HuH-7 (cell line): Measurements from ENCODE around the gene PPM1E.
A peak's percentile ranks its signal among the peaks of the same experiment; 100 is the strongest.
"Not testable (repeated sequence)": the region's sequence is repeated elsewhere in the genome, so short reads cannot be mapped to it uniquely, and the experiment has no call there.

Experiments used
- DNase-seq: peaks from one replicate; pipeline ENCODE4 v3.0.0; 2011; ENCODE audit warnings: low spot score

PPM1E gene

GRCh38 chr17:58947824-58948223 lies 192.2 kb downstream of the PPM1E start:
- DNase-seq: no peak

- DNase-seq: not testable (repeated sequence)
Measured at GRCh38 chr17:58954358-58954757, 198.7 kb downstream of the PPM1E start.

- peak; percentile 16 for DNase-seq
Measured at GRCh38 chr17:58956997-58957724, 201.5 kb downstream of the PPM1E start.

GRCh38 chr17:58957725-58958073 lies 202.0 kb downstream of the PPM1E start:
- not testable (repeated sequence) for DNase-seq

- DNase-seq: peak; percentile 28
Measured at GRCh38 chr17:58960068-58960467, 204.4 kb downstream of the PPM1E start.

- no peak for DNase-seq
Measured at GRCh38 chr17:58965221-58965620, 209.6 kb downstream of the PPM1E start.

- DNase-seq: no peak
Measured at GRCh38 chr17:58966208-58966607, 210.6 kb downstream of the PPM1E start.

GRCh38 chr17:58968426-58969061 lies 212.9 kb downstream of the PPM1E start:
- DNase-seq: no peak

- DNase-seq: no peak
Measured at GRCh38 chr17:58969156-58969555, 213.5 kb downstream of the PPM1E start.

- DNase-seq: no peak
Measured at GRCh38 chr17:58969612-58970011, 214.0 kb downstream of the PPM1E start.

- DNase-seq: no peak
Measured at GRCh38 chr17:58970609-58971450, 215.2 kb downstream of the PPM1E start.

- no peak for DNase-seq
Measured at GRCh38 chr17:58974354-58974753, 218.7 kb downstream of the PPM1E start.

- no peak for DNase-seq
Measured at GRCh38 chr17:58976541-58976940, 220.9 kb downstream of the PPM1E start.

- no peak for DNase-seq
Measured at GRCh38 chr17:58980706-58981481, 225.2 kb downstream of the PPM1E start.

- DNase-seq: no peak
Measured at GRCh38 chr17:58982626-58983025, 227.0 kb downstream of the PPM1E start.

GRCh38 chr17:58985367-58985766 lies 229.7 kb downstream of the PPM1E start:
- DNase-seq: no peak

GRCh38 chr17:58985971-58986370 lies 230.3 kb downstream of the PPM1E start:
- no peak for DNase-seq

GRCh38 chr17:58989629-58990028 lies 234.0 kb downstream of the PPM1E start:
- DNase-seq: no peak

- DNase-seq: no peak
Measured at GRCh38 chr17:58991718-58992331, 236.2 kb downstream of the PPM1E start.

GRCh38 chr17:58993311-58993710 lies 237.7 kb downstream of the PPM1E start:
- no peak for DNase-seq

- DNase-seq: no peak
Measured at GRCh38 chr17:58995247-58995940, 239.7 kb downstream of the PPM1E start.
